ENCODE measurements around the gene PHGDH. TPM values are rescaled to one million over a fixed set of nuclear protein-coding genes. Genes with fewer than 3 reads are reported as not detected.

The PHGDH gene
- total and polyA plus RNA-seq, 2 of the 13 experiments (the other 11 are each of a cell fraction or from before 2014, with no cell fraction given), result 95.8 to 133 TPM

DNA sequence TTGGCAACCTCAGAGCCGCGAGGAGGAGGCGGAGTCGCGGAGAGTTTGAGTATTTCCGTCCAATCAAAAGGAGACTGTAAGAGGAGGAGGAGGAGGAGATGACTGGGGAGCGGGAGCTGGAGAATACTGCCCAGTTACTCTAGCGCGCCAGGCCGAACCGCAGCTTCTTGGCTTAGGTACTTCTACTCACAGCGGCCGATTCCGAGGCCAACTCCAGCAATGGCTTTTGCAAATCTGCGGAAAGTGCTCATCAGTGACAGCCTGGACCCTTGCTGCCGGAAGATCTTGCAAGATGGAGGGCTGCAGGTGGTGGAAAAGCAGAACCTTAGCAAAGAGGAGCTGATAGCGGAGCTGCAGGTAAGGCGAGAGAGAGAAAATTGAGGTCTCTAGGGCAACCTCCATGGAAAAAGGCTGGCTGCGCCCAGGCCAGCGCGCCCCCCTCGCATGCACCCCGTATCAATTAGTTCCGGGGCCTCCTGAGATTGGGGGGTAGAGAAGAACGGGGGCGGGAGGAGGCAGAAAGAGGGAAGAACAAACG lies at the start of gene PHGDH (continued):
- TF ChIP-seq ZNF615 (CRISPR knock-in tag; IDR thresholded peaks at IDR 0.05; ENCODE audit: borderline replicate concordance) (no peak), ZNF652 (CRISPR knock-in tag; IDR thresholded peaks at IDR 0.05; ENCODE audit: borderline replicate concordance, low read depth) (no peak), RFX3 (CRISPR knock-in tag; IDR thresholded peaks at IDR 0.05) (no peak), FIP1L1 (IDR thresholded peaks at IDR 0.05; ENCODE audit: borderline replicate concordance, insufficient read depth, low read depth, low read length) (no peak), NBN (conservative IDR thresholded peaks at IDR 0.05) (no peak), KDM2A (CRISPR knock-in tag; IDR thresholded peaks at IDR 0.05; ENCODE audit: borderline replicate concordance, low read depth) (peak; percentile 71), NFYB (CRISPR knock-in tag; IDR thresholded peaks at IDR 0.05) (peak; percentile 41; the same call in 1 of the 2 replicates), ZNF724P (CRISPR knock-in tag; IDR thresholded peaks at IDR 0.05; ENCODE audit: borderline replicate concordance) (no peak), RARG (CRISPR knock-in tag; IDR thresholded peaks at IDR 0.05; ENCODE audit: low read depth) (no peak), ZNF232 (CRISPR knock-in tag; IDR thresholded peaks at IDR 0.05; ENCODE audit: borderline replicate concordance) (no peak), ZNF335 (CRISPR knock-in tag; IDR thresholded peaks at IDR 0.05) (no peak; the same call in 1 of the 2 replicates), RFXANK (CRISPR knock-in tag; IDR thresholded peaks at IDR 0.05) (no peak)
- TF ChIP-seq, protein P1, sequence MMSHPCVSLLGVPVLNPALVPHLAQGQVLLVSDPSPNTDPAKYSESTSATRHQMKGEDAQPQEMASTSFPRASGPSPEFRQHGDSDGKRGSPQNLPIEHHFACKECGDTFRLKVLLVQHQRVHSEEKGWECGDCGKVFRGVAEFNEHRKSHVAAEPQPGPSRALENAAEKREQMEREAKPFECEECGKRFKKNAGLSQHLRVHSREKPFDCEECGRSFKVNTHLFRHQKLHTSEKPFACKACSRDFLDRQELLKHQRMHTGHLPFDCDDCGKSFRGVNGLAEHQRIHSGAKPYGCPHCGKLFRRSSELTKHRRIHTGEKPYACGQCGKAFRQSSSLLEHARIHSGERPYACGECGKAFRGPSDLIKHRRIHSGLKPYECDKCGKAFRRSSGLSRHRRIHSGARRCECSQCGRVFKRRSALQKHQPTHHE (CRISPR knock-in tag; IDR thresholded peaks at IDR 0.05; ENCODE audit: borderline replicate concordance), result no peak
- TF ChIP-seq, protein P2, sequence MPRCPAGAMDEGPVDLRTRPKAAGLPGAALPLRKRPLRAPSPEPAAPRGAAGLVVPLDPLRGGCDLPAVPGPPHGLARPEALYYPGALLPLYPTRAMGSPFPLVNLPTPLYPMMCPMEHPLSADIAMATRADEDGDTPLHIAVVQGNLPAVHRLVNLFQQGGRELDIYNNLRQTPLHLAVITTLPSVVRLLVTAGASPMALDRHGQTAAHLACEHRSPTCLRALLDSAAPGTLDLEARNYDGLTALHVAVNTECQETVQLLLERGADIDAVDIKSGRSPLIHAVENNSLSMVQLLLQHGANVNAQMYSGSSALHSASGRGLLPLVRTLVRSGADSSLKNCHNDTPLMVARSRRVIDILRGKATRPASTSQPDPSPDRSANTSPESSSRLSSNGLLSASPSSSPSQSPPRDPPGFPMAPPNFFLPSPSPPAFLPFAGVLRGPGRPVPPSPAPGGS (CRISPR knock-in tag; IDR thresholded peaks at IDR 0.05), result no peak; the same call in 1 of the 2 replicates
- TF ChIP-seq, protein P3, sequence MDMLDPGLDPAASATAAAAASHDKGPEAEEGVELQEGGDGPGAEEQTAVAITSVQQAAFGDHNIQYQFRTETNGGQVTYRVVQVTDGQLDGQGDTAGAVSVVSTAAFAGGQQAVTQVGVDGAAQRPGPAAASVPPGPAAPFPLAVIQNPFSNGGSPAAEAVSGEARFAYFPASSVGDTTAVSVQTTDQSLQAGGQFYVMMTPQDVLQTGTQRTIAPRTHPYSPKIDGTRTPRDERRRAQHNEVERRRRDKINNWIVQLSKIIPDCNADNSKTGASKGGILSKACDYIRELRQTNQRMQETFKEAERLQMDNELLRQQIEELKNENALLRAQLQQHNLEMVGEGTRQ (IDR thresholded peaks at IDR 0.05; ENCODE audit: low read depth, low read length), result no peak
- TF ChIP-seq, protein P3 (CRISPR knock-in tag; IDR thresholded peaks at IDR 0.05; ENCODE audit: borderline replicate concordance), result no peak
- TF ChIP-seq, protein P4, sequence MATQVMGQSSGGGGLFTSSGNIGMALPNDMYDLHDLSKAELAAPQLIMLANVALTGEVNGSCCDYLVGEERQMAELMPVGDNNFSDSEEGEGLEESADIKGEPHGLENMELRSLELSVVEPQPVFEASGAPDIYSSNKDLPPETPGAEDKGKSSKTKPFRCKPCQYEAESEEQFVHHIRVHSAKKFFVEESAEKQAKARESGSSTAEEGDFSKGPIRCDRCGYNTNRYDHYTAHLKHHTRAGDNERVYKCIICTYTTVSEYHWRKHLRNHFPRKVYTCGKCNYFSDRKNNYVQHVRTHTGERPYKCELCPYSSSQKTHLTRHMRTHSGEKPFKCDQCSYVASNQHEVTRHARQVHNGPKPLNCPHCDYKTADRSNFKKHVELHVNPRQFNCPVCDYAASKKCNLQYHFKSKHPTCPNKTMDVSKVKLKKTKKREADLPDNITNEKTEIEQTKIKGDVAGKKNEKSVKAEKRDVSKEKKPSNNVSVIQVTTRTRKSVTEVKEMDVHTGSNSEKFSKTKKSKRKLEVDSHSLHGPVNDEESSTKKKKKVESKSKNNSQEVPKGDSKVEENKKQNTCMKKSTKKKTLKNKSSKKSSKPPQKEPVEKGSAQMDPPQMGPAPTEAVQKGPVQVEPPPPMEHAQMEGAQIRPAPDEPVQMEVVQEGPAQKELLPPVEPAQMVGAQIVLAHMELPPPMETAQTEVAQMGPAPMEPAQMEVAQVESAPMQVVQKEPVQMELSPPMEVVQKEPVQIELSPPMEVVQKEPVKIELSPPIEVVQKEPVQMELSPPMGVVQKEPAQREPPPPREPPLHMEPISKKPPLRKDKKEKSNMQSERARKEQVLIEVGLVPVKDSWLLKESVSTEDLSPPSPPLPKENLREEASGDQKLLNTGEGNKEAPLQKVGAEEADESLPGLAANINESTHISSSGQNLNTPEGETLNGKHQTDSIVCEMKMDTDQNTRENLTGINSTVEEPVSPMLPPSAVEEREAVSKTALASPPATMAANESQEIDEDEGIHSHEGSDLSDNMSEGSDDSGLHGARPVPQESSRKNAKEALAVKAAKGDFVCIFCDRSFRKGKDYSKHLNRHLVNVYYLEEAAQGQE (IDR thresholded peaks at IDR 0.05; ENCODE audit: borderline replicate concordance in 1 of 2, low read depth in 1 of 2, low read length in 2 of 2), result 0 out of 4 replicates have a peak, but pooled peaks of 1 of the 2 experiments have one; percentile 22
- TF ChIP-seq, protein P5, sequence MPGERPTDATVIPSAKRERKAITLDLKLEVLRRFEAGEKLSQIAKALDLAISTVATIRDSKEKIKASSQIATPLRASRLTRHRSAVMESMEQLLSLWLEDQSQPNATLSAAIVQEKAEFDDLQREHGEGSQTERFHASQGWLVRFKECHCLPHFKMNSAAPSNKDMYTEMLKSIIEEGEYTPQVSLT (CRISPR knock-in tag; IDR thresholded peaks at IDR 0.05; ENCODE audit: borderline replicate concordance, low read depth), result no peak
- TF ChIP-seq, protein P6, sequence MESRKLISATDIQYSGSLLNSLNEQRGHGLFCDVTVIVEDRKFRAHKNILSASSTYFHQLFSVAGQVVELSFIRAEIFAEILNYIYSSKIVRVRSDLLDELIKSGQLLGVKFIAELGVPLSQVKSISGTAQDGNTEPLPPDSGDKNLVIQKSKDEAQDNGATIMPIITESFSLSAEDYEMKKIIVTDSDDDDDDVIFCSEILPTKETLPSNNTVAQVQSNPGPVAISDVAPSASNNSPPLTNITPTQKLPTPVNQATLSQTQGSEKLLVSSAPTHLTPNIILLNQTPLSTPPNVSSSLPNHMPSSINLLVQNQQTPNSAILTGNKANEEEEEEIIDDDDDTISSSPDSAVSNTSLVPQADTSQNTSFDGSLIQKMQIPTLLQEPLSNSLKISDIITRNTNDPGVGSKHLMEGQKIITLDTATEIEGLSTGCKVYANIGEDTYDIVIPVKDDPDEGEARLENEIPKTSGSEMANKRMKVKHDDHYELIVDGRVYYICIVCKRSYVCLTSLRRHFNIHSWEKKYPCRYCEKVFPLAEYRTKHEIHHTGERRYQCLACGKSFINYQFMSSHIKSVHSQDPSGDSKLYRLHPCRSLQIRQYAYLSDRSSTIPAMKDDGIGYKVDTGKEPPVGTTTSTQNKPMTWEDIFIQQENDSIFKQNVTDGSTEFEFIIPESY (CRISPR knock-in tag; IDR thresholded peaks at IDR 0.05), result no peak

All from HepG2 (cell line).